UCSD-AML1 (cell line): ENCODE data around the gene CSMD2.

Experiments used
- DNase-seq: peaks from one replicate; lab custom pipeline; 2025; ENCODE audit not compliant: unreplicated experiment; lab: John Stamatoyannopoulos, UW

Gene CSMD2

DNA sequence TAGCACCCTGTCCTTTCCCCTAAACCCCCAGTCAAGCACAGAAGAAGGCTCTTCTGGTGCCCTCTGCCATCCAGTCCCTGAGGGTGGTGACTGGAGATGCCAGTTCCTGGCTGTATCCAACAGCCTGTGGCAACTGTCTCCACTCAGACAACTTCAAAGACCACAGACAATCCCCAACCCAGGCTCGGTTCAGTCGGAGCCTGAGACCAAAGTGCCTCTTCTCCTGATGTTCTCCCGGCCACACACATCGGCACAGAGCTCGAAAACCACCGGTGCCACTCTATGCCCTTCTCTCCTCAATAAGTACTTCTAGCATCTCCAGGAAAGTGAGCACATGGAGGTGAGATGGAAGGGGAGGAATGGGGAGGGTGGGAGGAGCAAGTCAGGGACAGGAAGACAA, 340.7 kb downstream of the CSMD2 start:
- no peak for DNase-seq

DNA sequence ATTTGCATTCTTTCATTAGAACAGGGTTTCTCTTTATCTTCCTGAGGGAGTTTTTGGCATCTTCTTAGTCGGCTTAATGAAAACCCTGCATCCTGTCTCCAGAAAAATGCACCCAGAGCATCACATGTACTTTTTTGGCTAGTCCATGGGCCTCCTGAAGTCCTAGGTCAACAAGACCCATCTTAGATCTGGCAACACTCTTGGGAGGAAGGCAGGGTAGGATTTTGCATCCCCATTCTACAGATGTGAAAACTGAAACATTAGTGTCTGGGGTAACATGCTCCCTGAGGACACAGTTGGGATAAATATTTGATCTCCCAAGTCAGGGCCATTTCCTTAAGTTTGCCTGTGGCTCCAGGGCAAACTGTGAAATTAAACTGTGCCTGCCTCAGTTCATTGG, 341.2 kb downstream of the CSMD2 start:
- DNase-seq, result no peak

DNA sequence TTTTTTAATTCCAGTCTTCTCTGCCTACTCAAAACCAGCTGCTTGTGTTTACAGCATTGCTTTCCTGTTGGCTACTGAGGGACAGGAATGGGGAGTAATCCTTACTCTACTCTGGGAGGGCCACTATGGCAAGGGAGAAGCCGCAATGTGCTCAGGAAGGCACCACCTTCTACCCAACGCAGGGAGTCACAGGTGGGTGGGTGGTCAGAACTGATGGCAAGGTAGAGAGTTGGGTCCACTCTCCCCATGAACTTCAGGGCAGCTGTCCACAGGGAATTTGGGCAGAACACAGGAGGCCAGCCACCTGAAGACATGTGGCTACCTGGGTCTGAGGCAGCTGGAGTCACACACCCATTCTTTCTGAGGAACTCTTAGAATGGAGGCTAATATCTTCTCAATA, 341.6 kb downstream of the CSMD2 start:
- no peak for DNase-seq

DNA sequence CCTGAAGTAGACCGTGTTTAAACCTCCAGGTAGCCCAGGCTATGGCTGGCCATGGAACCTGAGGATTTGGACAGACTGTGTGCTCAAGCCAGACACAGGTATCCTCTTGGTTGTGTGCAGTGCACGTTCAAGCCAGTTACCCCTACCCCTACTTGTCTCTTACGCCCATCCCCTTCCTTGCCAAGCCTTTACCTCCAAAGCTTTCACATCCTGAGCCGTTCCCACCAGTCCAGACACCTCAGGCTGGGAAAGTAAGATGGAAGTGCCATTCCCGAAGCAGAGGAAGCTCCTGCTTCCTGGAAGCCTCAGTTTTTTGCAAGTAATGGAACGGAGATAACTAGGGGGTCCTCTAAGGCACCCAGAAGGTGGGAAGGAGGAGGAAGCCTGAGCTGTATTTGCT, 342.6 kb downstream of the CSMD2 start:
- DNase-seq, result no peak

DNA sequence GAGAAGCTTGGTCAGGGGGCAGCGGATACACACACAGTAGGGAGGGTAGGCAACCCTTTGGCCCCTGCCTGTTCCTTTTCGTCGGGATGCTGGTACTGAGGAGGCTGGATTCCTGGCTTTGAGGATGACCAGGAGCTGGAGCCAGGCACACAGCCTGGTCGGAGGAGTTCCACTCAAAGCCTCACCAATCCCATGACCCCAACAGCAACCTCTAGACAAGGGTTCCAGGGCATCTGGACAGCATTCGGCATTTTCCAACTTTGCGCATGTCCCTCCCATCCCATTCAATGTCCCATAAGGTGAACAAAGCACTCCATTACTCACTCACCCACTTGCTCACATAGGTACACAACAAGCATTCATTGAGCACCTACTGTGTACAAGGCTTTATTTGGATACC, 343.7 kb downstream of the CSMD2 start:
- no peak for DNase-seq

DNA sequence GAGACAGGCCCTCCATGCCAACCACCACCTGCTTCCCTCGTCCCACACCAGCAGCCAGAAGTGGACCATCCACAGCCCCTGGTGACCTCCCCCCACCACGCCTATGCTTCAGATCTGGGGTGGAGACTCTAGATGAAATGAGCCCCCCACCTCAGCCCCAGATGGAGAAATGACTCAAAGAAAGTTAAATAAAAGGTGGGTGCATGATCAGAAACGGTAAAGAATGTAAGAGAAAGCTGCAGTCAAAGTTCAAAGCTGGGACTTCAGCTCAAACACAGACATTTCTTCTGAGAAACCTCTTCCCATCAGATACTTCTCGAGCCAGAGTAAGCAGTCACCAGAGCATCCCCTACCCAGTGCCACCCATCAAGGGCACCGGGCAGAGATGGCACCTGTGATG, 344.2 kb downstream of the CSMD2 start:
- no peak for DNase-seq

DNA sequence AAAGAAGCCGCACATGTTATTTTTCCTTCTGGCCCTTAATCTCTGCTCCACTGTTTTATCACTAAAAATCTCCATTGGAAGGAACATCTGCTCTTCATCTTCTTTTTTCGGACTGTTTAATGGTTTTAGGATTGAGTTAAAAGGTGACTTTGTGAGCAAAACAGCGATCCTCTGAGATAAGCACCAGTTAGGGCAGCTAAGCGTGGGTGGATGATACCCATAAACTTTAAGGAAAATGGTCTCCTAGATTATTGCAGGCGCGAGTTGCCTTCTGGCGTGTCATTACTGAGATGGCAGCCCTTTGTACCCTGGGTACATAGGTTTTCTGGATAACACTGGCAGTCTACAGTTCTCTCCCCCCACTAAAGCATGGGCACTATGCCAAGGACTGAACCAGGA, 345.1 kb downstream of the CSMD2 start:
- no peak for DNase-seq

DNA sequence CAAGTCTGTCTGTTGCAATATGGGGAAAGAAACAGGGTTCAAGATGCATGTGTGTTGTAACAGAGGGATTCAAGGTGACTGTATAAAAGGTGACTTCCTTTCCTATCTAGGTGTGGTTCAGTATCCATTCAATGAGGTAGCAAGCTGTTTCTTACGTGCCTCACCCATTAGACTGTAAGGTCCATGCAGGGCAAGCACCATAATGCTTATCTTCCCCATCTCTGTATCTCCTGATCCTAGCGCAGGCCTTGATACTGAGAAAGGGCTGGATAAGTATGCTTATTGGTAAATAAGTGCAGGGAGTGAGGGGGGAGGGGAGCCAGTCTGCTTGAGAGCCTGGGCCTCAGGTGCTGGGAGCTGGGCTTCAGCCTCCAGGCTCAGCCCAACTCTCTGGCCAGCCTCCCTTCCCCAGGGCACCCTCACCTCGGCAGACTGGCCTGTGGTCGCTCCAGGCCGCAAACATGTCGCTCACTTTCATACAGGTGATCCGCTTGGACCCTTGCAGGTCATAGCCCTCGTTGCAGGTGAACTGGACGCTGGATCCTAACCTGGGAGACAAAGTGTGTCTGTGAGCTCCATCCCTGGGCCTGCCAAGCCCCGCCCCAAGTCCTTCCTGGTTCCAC, 345.6 kb downstream of the CSMD2 start:
- no peak for DNase-seq

DNA sequence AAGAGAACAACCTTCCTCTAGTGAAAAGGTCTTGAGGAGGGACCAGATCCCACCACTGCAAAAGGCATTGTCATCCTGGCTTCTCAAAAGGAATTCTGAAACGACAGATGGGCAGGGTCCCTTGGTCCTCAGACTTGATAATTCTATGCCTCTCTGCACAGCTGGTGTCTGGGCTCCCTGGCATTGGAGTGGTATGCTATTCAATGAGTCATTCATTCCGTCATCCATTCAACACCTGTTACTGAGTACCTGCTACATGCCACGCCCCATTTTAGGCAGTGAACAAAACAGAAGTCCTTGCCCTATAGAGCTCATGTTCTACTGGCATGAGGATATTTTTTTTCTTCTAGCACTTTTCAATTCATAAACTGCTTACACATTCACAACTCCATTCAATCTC, 347.0 kb downstream of the CSMD2 start:
- DNase-seq, result no peak

DNA sequence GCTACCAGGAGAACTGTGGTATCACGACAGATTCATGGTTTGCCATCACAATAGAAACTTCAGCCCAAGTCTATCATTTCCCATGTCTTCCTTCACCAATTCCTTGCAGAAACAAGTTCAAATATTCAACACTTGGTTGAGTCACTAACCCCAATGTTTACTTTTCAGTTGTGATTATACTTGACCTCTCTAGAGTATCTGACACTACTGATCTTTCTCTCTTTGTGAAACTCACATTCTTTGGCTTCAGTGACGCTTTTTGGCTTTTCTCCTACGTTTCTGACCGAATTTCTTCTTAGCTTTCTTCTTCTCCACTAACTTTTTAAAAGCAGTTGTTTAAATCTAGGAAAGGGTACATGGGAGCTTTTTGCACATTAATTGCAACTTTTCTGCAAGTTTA, 350.0 kb downstream of the CSMD2 start:
- no peak for DNase-seq

DNA sequence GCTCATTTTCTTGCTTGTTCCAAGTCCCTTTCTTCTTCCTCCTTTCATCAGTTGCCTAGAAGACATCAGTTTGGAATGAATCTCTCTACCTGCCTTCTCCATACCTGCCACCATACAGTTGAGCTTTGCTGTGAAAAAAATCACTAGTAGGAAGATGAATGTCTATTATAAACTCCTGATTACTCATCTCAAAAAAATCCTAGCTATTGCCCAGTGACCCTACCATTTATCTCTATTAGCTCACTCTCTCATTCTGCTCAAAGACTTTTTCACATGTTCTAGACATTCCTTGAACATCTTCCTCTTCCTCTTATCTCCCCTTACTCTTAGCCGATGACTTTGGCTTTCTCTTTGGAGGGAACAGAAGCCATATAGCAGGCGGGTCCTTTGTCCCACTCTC, 350.9 kb downstream of the CSMD2 start:
- no peak for DNase-seq

DNA sequence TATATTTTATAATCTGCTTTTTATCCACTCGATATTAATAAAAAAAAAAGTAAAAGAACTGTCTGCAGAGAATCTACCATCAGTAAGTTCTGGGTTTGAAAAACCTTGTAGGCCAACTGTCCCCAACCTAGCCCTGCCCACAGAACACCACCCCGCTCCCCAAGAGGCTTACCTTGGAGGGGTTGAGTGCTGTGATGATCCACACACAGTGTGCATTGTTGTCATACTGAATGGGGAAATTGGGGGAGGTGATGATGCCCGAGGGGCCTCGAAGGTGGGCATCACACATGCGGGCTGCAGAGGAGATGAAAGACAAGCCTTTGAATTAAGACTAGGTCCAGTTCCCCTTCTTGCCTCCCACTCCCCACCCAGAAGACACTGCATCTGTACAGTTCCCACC, 354.5 kb downstream of the CSMD2 start:
- DNase-seq, result no peak

DNA sequence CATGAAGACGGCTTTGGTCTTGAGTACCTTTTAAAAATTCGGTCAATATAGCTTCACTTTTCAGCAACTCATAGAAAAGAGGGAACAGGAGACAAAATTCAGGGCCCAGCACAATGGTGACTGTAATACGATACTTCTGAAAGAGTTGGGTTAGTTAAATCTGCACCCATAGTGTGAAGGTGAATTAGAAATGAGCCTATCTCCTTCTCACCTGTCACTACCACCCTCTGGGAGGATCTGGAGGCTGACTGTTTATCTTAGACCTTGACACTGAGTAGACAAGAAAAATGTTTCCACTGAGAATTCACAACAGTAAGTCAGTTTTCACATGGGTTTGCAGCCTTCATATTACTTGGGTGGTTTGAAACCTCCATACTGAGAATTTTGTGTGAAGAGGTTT, 359.0 kb downstream of the CSMD2 start:
- no peak for DNase-seq

DNA sequence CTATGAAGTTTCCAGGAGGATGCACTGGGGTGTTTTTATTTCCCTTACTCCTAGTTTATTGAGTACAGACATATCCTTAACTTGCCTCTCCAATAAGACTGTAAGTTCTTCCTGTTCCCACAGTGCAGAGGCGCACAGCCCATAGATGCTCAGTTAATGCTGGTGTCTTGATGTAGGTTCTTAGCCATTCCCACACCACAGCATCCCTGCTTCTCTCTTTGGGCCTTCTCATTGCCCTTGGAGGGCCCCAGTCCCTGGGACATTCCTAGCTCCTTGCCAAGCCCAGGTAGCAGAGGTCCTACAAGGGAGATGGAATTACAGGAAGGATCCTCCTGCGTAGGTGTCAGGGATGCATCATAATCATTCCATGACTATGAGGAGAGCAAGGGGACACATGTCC, 362.8 kb downstream of the CSMD2 start:
- DNase-seq, result no peak

DNA sequence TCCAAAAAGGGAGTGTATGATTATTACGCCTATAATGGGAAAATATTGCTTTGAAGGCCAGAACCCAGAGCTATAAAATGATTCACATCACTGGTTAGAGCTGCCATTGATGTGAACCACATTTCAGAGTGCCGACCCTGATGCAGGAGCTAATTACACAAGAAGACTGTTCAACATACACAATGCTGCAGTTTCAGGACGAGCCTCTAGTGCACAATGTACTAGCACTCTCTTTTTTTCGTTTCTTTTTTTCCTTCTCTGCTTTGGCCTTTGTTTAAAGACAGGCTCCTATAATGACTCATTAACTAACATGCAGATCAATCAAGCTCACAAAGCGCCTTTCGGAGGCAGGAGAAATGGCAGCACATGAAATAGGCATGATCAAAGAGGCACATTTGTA, 367.2 kb downstream of the CSMD2 start:
- DNase-seq, result no peak

DNA sequence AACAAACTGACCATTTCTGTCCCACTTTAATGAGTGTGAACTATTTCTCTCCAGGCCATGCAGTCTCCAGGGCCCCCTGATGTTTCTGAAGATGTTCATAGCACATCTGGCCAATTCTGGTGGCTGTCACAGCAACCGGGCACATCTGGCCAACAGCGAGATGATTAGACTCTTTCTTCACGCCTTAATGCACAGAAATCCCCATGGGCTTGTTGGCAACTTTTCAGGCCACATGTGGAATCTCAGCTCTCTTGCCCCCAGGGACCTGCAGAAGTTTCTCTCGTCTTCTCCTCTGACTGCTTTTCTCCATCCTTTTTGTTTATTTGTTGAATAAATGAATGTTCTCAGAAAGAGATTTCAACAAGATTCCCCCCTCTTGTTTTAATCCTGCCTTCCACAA, 372.4 kb downstream of the CSMD2 start:
- no peak for DNase-seq

DNA sequence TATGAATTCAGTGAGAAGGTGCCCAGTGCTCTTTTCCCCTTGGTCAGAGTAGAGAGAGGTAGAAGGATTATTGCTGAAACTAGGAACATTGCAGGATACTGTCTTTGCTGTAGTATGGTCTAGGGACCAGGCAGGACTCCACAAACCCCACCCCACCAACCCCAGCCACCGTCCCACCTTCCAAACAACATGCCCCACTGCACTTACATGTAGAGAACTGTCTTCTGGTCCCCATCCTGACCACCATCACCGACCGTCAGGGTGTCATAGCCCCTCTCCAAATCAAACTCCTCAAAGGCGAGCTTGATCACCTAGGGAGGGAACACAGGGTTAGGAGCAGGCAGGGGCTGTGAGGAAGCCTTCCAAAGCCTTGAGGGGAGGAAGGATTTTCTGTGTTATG, 372.8 kb downstream of the CSMD2 start:
- DNase-seq, result no peak

DNA sequence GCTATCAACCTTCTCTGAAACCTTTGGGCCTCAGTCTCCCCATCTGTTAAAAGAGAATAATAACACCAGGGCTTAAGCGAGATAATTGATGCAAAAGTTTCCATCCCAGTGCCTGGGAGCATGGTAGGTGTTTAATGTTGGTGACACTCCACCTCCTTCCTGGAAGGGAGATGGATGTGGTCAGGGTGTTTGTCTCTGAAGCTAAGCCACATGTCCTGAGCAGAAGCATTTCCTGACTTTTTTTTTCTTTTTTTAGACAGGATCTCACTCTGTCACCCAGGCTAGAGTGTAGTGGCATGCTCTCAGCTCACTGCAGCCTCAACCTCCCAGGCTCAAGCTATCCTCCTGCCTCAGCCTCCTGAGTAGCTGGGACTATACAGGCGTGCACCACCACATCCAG, 373.8 kb downstream of the CSMD2 start:
- no peak for DNase-seq

DNA sequence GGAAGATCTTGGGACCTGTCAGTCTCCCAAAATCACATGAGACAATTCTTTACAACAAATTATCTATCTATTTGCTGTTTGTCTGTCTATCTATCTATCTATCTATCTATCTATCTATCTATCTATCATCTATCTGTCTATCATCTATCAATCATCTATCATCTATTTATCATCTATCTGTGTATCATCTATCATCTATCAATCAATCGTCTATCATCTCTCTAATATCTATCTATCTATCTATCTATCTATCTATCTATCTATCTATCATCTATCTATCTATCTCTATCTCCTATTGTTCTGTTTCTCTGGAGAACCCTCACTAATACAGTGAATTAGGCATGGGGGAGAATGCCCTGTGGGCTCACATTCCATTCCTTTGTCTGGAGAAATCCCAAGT, 374.5 kb downstream of the CSMD2 start:
- no peak for DNase-seq

DNA sequence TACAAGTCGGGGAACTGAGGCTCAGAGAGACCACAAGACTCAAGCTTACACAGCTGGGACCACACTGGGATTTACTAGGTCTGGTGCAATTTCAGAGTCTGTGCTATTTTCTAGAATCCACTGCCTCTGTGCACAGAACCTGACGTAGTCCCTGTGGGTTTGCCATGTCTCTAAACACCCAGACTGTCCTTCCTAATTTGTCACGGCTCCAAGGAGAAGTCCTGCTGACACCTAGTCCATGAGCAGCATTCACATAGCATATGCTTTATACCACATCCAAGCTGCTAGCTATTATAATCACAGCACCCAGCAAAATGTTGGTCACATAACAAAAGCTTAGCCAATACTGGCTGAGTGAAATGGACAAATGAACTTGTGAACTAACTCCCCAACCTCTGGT, 380.2 kb downstream of the CSMD2 start:
- DNase-seq, result no peak

DNA sequence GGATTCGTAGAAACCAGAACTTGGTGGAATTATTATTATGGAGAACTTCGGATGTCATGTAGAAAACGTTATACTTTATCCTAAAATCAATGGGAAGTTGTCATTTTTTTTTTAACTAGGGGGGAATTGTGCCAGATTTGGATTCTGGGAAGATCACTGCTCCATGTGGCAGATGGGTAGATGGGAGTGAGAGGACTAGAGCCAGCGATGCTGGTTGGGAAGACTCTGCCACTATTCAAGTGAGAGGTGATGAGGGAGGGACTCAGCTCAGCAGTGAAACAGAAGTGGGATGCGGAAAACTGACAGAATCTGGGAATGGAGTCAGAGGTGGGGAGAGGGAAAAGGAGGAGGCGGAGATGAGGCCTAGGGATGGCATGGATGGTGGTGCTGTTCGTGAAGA, 382.3 kb downstream of the CSMD2 start:
- DNase-seq, result no peak

DNA sequence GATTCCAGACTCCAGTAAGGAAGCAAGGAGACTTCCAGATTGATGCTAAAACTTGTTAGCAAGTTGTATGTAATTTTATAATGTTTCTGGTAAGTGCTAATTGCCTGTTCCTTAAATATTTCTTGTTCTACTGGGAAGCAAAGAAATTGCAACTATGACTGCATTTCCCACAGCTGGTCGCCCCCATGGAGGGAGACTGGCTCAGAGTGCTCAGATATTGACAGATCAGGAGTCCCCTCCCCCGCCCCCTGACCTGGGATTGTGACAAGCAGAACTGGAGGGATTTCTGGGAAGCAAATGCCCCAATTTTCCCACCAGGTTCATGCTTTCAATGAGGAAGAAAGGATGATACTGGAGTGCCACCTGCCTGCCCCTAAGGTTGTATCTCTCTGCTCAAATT, 383.4 kb downstream of the CSMD2 start:
- no peak for DNase-seq

DNA sequence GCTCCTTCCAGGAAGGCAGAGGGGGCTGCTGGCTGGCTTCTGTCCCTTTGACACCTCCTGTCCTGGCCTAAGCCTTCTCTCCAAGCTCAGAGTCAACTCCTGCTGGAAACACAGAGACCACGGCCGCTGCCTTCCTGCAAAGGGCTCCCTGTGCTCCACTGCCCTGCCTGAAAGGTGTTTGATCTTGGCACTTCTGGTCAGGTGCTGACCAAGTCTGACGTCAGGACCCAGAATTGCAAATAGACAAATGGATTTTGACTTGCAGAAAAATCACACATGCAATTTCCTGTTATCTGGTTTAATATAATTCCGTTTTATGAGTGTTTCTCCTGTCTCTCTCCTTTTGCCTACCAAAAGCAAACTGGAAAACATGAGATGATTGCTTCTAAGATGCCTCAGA, 387.7 kb downstream of the CSMD2 start:
- DNase-seq, result no peak

DNA sequence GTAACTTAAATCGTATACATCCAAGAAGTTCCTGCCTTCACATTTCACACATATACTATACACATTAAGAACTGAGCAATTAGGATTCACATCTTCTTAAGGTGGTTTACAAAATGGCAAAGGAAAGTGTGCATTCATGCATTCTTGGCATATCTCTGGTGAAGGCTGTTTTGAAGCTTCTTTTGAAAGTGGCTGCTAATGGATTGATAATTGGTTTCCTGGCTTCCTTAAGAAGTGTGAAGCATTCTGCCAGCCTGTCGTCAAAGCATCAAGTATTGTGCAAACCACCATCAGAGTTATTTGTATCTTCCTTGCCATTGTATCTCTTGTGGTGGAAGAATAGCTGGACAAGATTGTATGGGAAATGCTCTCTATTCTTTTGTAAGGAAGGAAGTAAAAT, 396.2 kb downstream of the CSMD2 start:
- no peak for DNase-seq
